Activated T-cell treated with anti-CD3 and anti-CD28 coated beads, Interleukin-2, amount 50 U/mL, for 48 hours (primary cell): ENCODE data around the gene MBTPS1.

ENCODE experiments used
- DNase-seq, 2 experiments: peaks; one replicate each; pipeline ENCODE4 v3.0.0-alpha.2; 2020

MBTPS1 gene

GRCh38 chr16:84033251-84034195 lies 83.2 kb downstream of the MBTPS1 start:
- no peak for DNase-seq

GRCh38 chr16:84032458-84033178 lies 84.1 kb downstream of the MBTPS1 start:
- DNase-seq = no peak

GRCh38 chr16:84031556-84031955 lies 85.2 kb downstream of the MBTPS1 start:
- DNase-seq = no peak

GRCh38 chr16:84029297-84030047 lies 87.3 kb downstream of the MBTPS1 start:
- DNase-seq = no peak

- no peak for DNase-seq
Measured at GRCh38 chr16:84027625-84028024, 89.1 kb downstream of the MBTPS1 start.

GRCh38 chr16:84026606-84027005 lies 90.1 kb downstream of the MBTPS1 start:
- no peak for DNase-seq

- no peak for DNase-seq
Measured at GRCh38 chr16:84024854-84025253, 91.9 kb downstream of the MBTPS1 start.

- DNase-seq = no peak
Measured at GRCh38 chr16:84022644-84023043, 94.1 kb downstream of the MBTPS1 start.

- no peak for DNase-seq
Measured at GRCh38 chr16:84021488-84021887, 95.3 kb downstream of the MBTPS1 start.

- DNase-seq = no peak
Measured at GRCh38 chr16:84020353-84020752, 96.4 kb downstream of the MBTPS1 start.

GRCh38 chr16:84018710-84019109 lies 98.0 kb downstream of the MBTPS1 start:
- DNase-seq = no peak

GRCh38 chr16:84016477-84016876 lies 100.3 kb downstream of the MBTPS1 start:
- DNase-seq = no peak

GRCh38 chr16:84015399-84015798 lies 101.3 kb downstream of the MBTPS1 start:
- DNase-seq = no peak

GRCh38 chr16:84014570-84015327 lies 102.0 kb downstream of the MBTPS1 start:
- no peak for DNase-seq

GRCh38 chr16:84013787-84014569 lies 102.8 kb downstream of the MBTPS1 start:
- DNase-seq = peak; percentile 84 to 85

GRCh38 chr16:84009282-84009681 lies 107.5 kb downstream of the MBTPS1 start:
- no peak for DNase-seq

GRCh38 chr16:84007965-84008364 lies 108.8 kb downstream of the MBTPS1 start:
- no peak for DNase-seq

- no peak for DNase-seq
Measured at GRCh38 chr16:84007520-84007919, 109.2 kb downstream of the MBTPS1 start.

GRCh38 chr16:84005391-84005790 lies 111.4 kb downstream of the MBTPS1 start:
- no peak for DNase-seq

- no peak for DNase-seq
Measured at GRCh38 chr16:84004442-84004841, 112.3 kb downstream of the MBTPS1 start.
